IMR-90 (cell line): ENCODE results near the gene CAPS2. TPM values are rescaled to one million over a fixed set of nuclear protein-coding genes. Genes with fewer than 3 reads are reported as not detected.

ENCODE experiments used
- ATAC-seq: fragments of 200-7000 bp; cut with Tn5 transposase; 2 replicates; pipeline ENCODE4 v1.9.1; 2020; ENCODE audit warnings: low read depth, mild to moderate bottlenecking, moderate library complexity
- BruUV-seq: library from RNA; stranded (reverse); fragments of 400-500 nt; replicated peaks from 2 replicates; lab custom pipeline; 2021; lab: Mats Ljungman, UMichigan
- CTCF ChIA-PET: fragments of 300-600 bp; formaldehyde crosslinking; extraction: SDS; loops from one replicate; lab custom pipeline; 2021; ENCODE audit warnings: antibody characterized with exemption; lab: Yijun Ruan, JAX
- POLR2A ChIA-PET: fragments of 300-600 bp; sonication (Branson Sonifier 250); formaldehyde crosslinking; loops from one replicate; lab custom pipeline; 2022; ENCODE audit warnings: antibody characterized with exemption; ENCODE audit not compliant: unreplicated experiment; lab: Charles Lee
- DNase-seq: peaks from one replicate; pipeline ENCODE4 v3.0.0; 2013
- H2AFZ ChIP-seq: replicated peaks from 2 replicates; pipeline ENCODE3; 2013; ENCODE audit warnings: low read length, mild to moderate bottlenecking; ENCODE audit not compliant: poor library complexity
- H2AK5ac ChIP-seq: 2 replicates; pipeline ENCODE4 v1.6.1; 2013; ENCODE audit warnings: low read depth, low read length, inconsistent platforms
- H2AK9ac ChIP-seq: replicated peaks from 2 replicates; pipeline ENCODE3; 2013; ENCODE audit warnings: mild to moderate bottlenecking, low read depth, low read length, moderate library complexity; ENCODE audit not compliant: poor library complexity
- H2BK120ac ChIP-seq: 2 replicates; pipeline ENCODE4 v1.6.1; 2013; ENCODE audit warnings: low read depth, low read length, inconsistent platforms
- H2BK15ac ChIP-seq: 3 replicates; pipeline ENCODE4 v1.6.1; 2013; ENCODE audit warnings: low read depth, low read length, inconsistent platforms
- H2BK20ac ChIP-seq: 2 replicates; pipeline ENCODE4 v1.6.1; 2013; ENCODE audit warnings: low read depth, mild to moderate bottlenecking, inconsistent platforms, low read length, moderate library complexity
- H2BK5ac ChIP-seq: 2 replicates; pipeline ENCODE4 v1.6.1; 2013; ENCODE audit warnings: mild to moderate bottlenecking, low read depth, low read length, inconsistent platforms; ENCODE audit not compliant: poor library complexity, severe bottlenecking
- H3K14ac ChIP-seq: replicated peaks from 2 replicates; pipeline ENCODE4 v1.6.1; 2013; ENCODE audit warnings: low read depth, low read length, inconsistent platforms
- H3K18ac ChIP-seq: 2 replicates; pipeline ENCODE4 v1.6.1; 2013; ENCODE audit warnings: low read depth, low read length, control low read depth
- H3K23ac ChIP-seq: 2 replicates; pipeline ENCODE4 v1.6.1; 2013; ENCODE audit warnings: low read depth, low read length, inconsistent platforms
- H3K27ac ChIP-seq: 2 replicates; pipeline ENCODE4 v1.5.1; 2013; ENCODE audit warnings: mild to moderate bottlenecking, control low read depth, low read length; ENCODE audit not compliant: insufficient read depth
- H3K27me3 ChIP-seq: 2 replicates; pipeline ENCODE4 v1.6.1; 2013; ENCODE audit warnings: low read length; ENCODE audit not compliant: control insufficient read depth, insufficient read depth
- H3K36me3 ChIP-seq: 2 replicates; pipeline ENCODE4 v1.6.1; 2013; ENCODE audit warnings: low read length, mixed read lengths; ENCODE audit not compliant: control insufficient read depth, insufficient read depth
- H3K4ac ChIP-seq: 2 replicates; pipeline ENCODE4 v1.6.1; 2013; ENCODE audit warnings: low read depth, low read length, inconsistent platforms
- H3K4me1 ChIP-seq: 2 replicates; pipeline ENCODE4 v1.6.1; 2013; ENCODE audit warnings: low read length, mixed read lengths; ENCODE audit not compliant: control insufficient read depth, insufficient read depth
- H3K4me2 ChIP-seq: 2 replicates; pipeline ENCODE4 v1.6.1; 2013; ENCODE audit warnings: low read depth, mild to moderate bottlenecking, control low read depth, low read length, moderate library complexity
- H3K4me3 ChIP-seq: 2 replicates; pipeline ENCODE4 v1.5.1; 2013; ENCODE audit warnings: low read depth, mild to moderate bottlenecking, control low read depth, low read length, moderate library complexity; ENCODE audit not compliant: insufficient read depth
- H3K56ac ChIP-seq: 2 replicates; pipeline ENCODE4 v1.6.1; 2013; ENCODE audit warnings: low read length, inconsistent platforms; ENCODE audit not compliant: insufficient read depth; ENCODE audit errors: extremely low read depth
- H3K79me1 ChIP-seq, 2 experiments: 2 replicates each; pipeline ENCODE4 v1.6.1; 2013; ENCODE audit warnings: low read length in 2 of 2, inconsistent platforms in 1 of 2, low read depth in 1 of 2
- H3K9ac ChIP-seq: 2 replicates; pipeline ENCODE4 v1.6.1; 2013; ENCODE audit warnings: low read depth, low read length, control low read depth
- H3K9me1 ChIP-seq: 2 replicates; pipeline ENCODE4 v1.6.1; 2013; ENCODE audit warnings: low read length, inconsistent platforms; ENCODE audit not compliant: insufficient read depth
- H3K9me3 ChIP-seq: 2 replicates; pipeline ENCODE4 v1.6.1; 2013; ENCODE audit warnings: low read length; ENCODE audit not compliant: control insufficient read depth, insufficient read depth
- H4K20me1 ChIP-seq: 2 replicates; pipeline ENCODE4 v1.6.1; 2013; ENCODE audit warnings: low read length, inconsistent platforms; ENCODE audit not compliant: insufficient read depth
- H4K5ac ChIP-seq: 2 replicates; pipeline ENCODE4 v1.6.1; 2013; ENCODE audit warnings: mild to moderate bottlenecking, low read depth, low read length, control low read depth
- H4K8ac ChIP-seq, 2 experiments: 2 replicates each; pipeline ENCODE4 v1.6.1; 2013; ENCODE audit warnings: low read depth in 2 of 2, low read length in 2 of 2, control low read depth in 1 of 2, inconsistent platforms in 1 of 2
- H4K91ac ChIP-seq: 2 replicates; pipeline ENCODE4 v1.6.1; 2013; ENCODE audit warnings: low read depth, low read length, inconsistent platforms; ENCODE audit not compliant: insufficient read depth
- BHLHE40 ChIP-seq: fragments of 150-350 bp; IDR thresholded peaks from 2 replicates; pipeline ENCODE4 v1.6.1; 2016; ENCODE audit warnings: mild to moderate bottlenecking, low read depth, low read length
- CEBPB ChIP-seq: IDR thresholded peaks from 2 replicates; pipeline ENCODE4 v1.6.1; 2012; ENCODE audit warnings: low read depth, low read length, improper control_type of control experiment
- MAFK ChIP-seq: IDR thresholded peaks from 2 replicates; pipeline ENCODE4 v1.6.1; 2012; ENCODE audit warnings: low read depth, low read length, improper control_type of control experiment
- MAZ ChIP-seq: IDR thresholded peaks from 2 replicates; pipeline ENCODE4 v1.6.1; 2012; ENCODE audit warnings: low read depth, mild to moderate bottlenecking, low read length, improper control_type of control experiment, moderate library complexity, borderline replicate concordance
- NFE2L2 ChIP-seq: fragments of 150-350 bp; IDR thresholded peaks from 2 replicates; pipeline ENCODE4 v1.6.1; 2016; ENCODE audit warnings: low read depth, mild to moderate bottlenecking, low read length
- dilution Hi-C: fragments of 300-500 bp; cut with HindIII; formaldehyde crosslinking; loops from one replicate; pipeline ENCODE4 v1.14.3; 2018; ENCODE audit warnings: low sequenced_read_pairs; ENCODE audit not compliant: unreplicated experiment
- in situ Hi-C: fragments of 300-500 bp; cut with MboI; formaldehyde crosslinking; loops from 3 replicates; pipeline ENCODE4 v1.14.3; 2019; ENCODE audit warnings: low sequenced_read_pairs, inconsistent platforms, mixed read lengths
- intact Hi-C: fragments of 100-400 bp; cut with micrococcal nuclease; formaldehyde crosslinking; loops from 2 replicates; pipeline ENCODE4 v1.10.0; 2022
- polyA plus RNA-seq, 3 experiments: library from polyadenylated mRNA; depleted of rRNA; stranded (reverse); fragments of >200 nt; gene quantifications; 2 replicates each; pipeline ENCODE4 v1.2.3, GENCODE V29; 2012; ENCODE audit warnings: low replicate concordance in 1 of 3
- total RNA-seq: library from RNA; depleted of rRNA; stranded (reverse); fragments of >200 nt; gene quantifications from 2 replicates; pipeline ENCODE4 v1.2.3, GENCODE V29; 2012
- TF ChIP-seq, protein P1 (sequence below): fragments of 150-350 bp; IDR thresholded peaks from 2 replicates; pipeline ENCODE4 v1.6.1; 2016; ENCODE audit warnings: low read depth, mild to moderate bottlenecking, low read length, moderate library complexity, borderline replicate concordance

The CAPS2 gene
- total and polyA plus RNA-seq, 2 of the 4 experiments (the other 2 are of a cell fraction), result 1.2 to 2.7 TPM

GRCh38 chr12:75360920-75361319 lies 30.8 kb upstream of the CAPS2 start:
- H3K79me1 ChIP-seq, result no peaks in the 10 kb centered on the region
- no peak overlapping the region for H3K23ac ChIP-seq
- no peak overlapping the region for H4K8ac ChIP-seq
- no peak for ATAC-seq
- H3K56ac ChIP-seq, result no peak overlapping the region
- dilution Hi-C loops (no loop called here), in situ Hi-C loops (no loop called here), intact Hi-C loops (no loop called here)
- no peak overlapping the region for H2BK5ac ChIP-seq
- H4K20me1 ChIP-seq, result no peaks in the 10 kb centered on the region
- H4K5ac ChIP-seq, result no peak overlapping the region
- TF ChIP-seq, protein P1, sequence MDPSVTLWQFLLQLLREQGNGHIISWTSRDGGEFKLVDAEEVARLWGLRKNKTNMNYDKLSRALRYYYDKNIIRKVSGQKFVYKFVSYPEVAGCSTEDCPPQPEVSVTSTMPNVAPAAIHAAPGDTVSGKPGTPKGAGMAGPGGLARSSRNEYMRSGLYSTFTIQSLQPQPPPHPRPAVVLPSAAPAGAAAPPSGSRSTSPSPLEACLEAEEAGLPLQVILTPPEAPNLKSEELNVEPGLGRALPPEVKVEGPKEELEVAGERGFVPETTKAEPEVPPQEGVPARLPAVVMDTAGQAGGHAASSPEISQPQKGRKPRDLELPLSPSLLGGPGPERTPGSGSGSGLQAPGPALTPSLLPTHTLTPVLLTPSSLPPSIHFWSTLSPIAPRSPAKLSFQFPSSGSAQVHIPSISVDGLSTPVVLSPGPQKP, result no peak
- TF ChIP-seq BHLHE40 (no peak), CEBPB (no peak), MAFK (no peak), NFE2L2 (no peak), MAZ (no peak)
- no peak overlapping the region for H2AK9ac ChIP-seq
- H2AFZ ChIP-seq, result no peak overlapping the region
- H4K91ac ChIP-seq, result no peak overlapping the region
- no peak overlapping the region for H3K9ac ChIP-seq
- H3K4me2 ChIP-seq, result no peak overlapping the region
- no peaks in the 10 kb centered on the region for H3K9me3 ChIP-seq
- POLR2A ChIA-PET, result no interaction called here
- no peak overlapping the region for H2BK120ac ChIP-seq
- no peak overlapping the region for H3K14ac ChIP-seq
- H3K4me3 ChIP-seq, result no peak overlapping the region
- no peaks in the 10 kb centered on the region for H3K4me1 ChIP-seq
- H3K9me1 ChIP-seq, result no peaks in the 10 kb centered on the region
- no peak overlapping the region for H2AK5ac ChIP-seq
- H3K4ac ChIP-seq, result no peak overlapping the region
- CTCF ChIA-PET, result no interaction called here
- no peaks in the 10 kb centered on the region; the same call in 1 of the 2 replicates for H3K27me3 ChIP-seq
- H3K18ac ChIP-seq, result no peak overlapping the region
- no peaks in the 10 kb centered on the region for H3K36me3 ChIP-seq
- H2BK20ac ChIP-seq, result no peak overlapping the region
- no peak for DNase-seq
- no peak overlapping the region for H3K27ac ChIP-seq
- no peak overlapping the region for H2BK15ac ChIP-seq
- no TSS peak for BruUV-seq
